ENCODE data around the gene PHLDA1. TPM values are rescaled to one million over a fixed set of nuclear protein-coding genes. Genes with fewer than 3 reads are reported as not detected.

Gene PHLDA1
- total and polyA plus RNA-seq, 11 donors = 3.0 to 44.4 (median 5.5) TPM

DNA sequence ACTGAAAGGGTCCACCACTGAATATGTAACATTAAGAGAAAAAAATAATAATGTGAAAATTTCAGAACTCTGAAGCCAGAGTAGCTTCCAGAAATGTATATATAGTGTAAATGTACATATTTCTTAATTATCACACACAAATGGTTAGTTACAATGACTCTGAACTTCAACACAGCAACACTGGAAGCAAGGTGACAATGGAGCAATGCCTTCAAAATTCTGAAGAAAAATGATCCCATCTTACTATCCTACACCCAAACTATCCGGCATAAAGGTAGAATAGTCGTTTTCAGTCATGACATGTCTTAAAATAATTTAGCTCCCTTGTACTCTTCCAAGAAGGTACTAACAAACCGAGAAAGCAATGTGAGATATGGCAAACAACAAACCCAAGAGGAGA, 41.0 kb upstream of the PHLDA1 start:
- ATAC-seq = no peak
- WGBS, 4 donors = 70 to 78% (median 74%) methylated on average over 3 of the region's 3 CpGs
- Histone ChIP-seq H3K4me3 (no peak overlapping the region), H3K9me3 (no peaks in the 10 kb centered on the region), H3K4me1 (peaks cover 0 to 58% (median 22%) of the 10 kb centered on the region in 12 donors), H3K27me3 (no peaks in the 10 kb centered on the region), H3K27ac (no peak overlapping the region), H3K36me3 (peaks cover 0 to 36% (median 10%) of the 10 kb centered on the region in 9 donors)
- intact Hi-C loops (cut with DNase I) = loop anchor here in 1 of 10 donors (10.0 kb wide), 1 partner anchor 382 kb away; no protein-coding TSS in a partner anchor
- TF ChIP-seq, protein P1, sequence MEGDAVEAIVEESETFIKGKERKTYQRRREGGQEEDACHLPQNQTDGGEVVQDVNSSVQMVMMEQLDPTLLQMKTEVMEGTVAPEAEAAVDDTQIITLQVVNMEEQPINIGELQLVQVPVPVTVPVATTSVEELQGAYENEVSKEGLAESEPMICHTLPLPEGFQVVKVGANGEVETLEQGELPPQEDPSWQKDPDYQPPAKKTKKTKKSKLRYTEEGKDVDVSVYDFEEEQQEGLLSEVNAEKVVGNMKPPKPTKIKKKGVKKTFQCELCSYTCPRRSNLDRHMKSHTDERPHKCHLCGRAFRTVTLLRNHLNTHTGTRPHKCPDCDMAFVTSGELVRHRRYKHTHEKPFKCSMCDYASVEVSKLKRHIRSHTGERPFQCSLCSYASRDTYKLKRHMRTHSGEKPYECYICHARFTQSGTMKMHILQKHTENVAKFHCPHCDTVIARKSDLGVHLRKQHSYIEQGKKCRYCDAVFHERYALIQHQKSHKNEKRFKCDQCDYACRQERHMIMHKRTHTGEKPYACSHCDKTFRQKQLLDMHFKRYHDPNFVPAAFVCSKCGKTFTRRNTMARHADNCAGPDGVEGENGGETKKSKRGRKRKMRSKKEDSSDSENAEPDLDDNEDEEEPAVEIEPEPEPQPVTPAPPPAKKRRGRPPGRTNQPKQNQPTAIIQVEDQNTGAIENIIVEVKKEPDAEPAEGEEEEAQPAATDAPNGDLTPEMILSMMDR (IDR thresholded peaks at IDR 0.05) = no peak
- TF ChIP-seq POLR2A (IDR thresholded peaks at IDR 0.05) = no peak
- no peak for DNase-seq

DNA sequence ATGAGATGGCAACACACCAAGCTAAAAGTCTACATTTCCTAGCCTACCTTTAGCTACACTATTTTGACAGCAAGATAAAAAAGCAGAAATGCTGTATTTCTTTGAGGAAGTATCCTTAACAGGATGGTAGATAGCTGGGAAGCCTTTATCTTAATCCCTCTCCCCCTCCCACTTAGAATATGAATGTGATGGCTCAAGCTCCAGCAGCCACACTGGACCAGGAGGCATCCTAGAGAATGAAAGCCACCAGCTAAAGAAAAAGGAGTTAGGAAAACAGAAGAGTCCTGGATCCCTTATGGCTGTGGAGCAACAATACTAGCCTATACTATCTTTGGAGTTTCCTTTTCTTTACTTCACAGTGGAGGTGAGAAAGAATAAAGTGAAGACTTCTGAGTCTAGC, 37.8 kb upstream of the PHLDA1 start:
- ATAC-seq = no peak
- H3K36me3 ChIP-seq = peaks cover 0 to 66% (median 30%) of the 10 kb centered on the region in 9 donors
- intact Hi-C loops (cut with DNase I) = loop anchor here in 2 of 10 donors (10.0 kb wide), 2 partner anchors 375 to 515 kb away; no protein-coding TSS in a partner anchor

DNA sequence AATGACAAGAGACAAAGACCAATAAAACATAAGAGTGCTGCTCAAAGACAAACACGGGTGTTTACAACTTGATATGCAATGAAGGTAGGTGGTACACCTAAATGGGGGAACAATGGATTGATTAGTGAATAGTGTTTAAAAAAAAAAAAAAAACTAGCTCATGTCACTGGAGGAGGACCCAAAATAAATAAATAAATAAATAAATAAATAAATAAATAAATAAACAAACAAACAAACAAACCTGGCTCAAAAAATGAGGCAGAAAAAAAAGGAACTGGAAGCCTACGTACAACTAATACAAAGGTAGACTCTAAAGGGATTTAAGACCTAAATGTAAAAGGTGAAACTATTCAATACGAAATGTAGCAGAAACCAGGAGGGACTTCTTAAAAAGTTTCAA, 34.3 kb upstream of the PHLDA1 start:
- ATAC-seq (no peak), DNase-seq (no peak)
- Histone ChIP-seq H3K4me3 (no peak overlapping the region), H3K36me3 (peaks cover 0 to 76% (median 53%) of the 10 kb centered on the region in 9 donors), H3K9me3 (peaks cover 0 to 33% (median 12%) of the 10 kb centered on the region in 12 donors), H3K4me1 (peaks cover 0 to 16% (median 2%) of the 10 kb centered on the region in 12 donors), H3K27ac (no peak overlapping the region), H3K27me3 (no peaks in the 10 kb centered on the region)
- intact Hi-C loops (cut with DNase I) = loop anchor here in 2 of 10 donors (10.0 kb wide), 2 partner anchors 379 to 519 kb away; no protein-coding TSS in a partner anchor
- WGBS, 4 donors = 97 to 100% (median 99%) methylated on average over 3 of the region's 3 CpGs
- no peak for TF ChIP-seq POLR2A (IDR thresholded peaks at IDR 0.05)
- TF ChIP-seq, protein P1 (IDR thresholded peaks at IDR 0.05) = no peak

More for the DNA sequence above, 37.8 kb upstream of the PHLDA1 start:
- Histone ChIP-seq H3K9me3 (peaks cover 0 to 24% (median 10%) of the 10 kb centered on the region in 12 donors), H3K4me3 (no peak overlapping the region), H3K4me1 (peaks cover 0 to 42% (median 16%) of the 10 kb centered on the region in 12 donors), H3K27ac (no peak overlapping the region), H3K27me3 (no peaks in the 10 kb centered on the region)
- DNase-seq = no peak
- TF ChIP-seq POLR2A (IDR thresholded peaks at IDR 0.05) = no peak
- TF ChIP-seq, protein P1 (IDR thresholded peaks at IDR 0.05) = no peak

DNA sequence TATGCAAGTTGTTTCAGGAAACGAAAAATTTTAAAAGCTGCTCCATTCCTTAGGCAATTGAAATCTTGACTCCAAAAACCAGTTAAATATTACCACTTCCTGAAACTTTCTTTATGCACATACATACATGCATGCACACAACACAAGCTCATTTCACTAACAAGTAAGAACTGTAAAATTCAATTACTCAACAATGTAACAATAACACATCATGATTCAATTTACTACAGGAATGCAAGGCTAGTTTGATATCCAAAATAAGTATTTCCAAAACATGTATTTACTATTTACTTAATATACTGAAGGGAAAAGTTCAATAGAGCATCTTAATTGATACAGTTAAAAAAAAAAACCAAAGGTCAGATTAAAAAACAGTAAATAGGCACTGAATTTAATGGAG, 33.3 kb upstream of the PHLDA1 start:
- H3K4me3 ChIP-seq = no peak overlapping the region
- no peaks in the 10 kb centered on the region for H3K27me3 ChIP-seq
- WGBS, 4 donors = 93 to 100% (median 96%) methylated on average over 1 of the region's 1 CpG
- ATAC-seq (no peak), DNase-seq (no peak)
- H3K4me1 ChIP-seq = peaks cover 0 to 14% (median 2%) of the 10 kb centered on the region in 12 donors
- TF ChIP-seq POLR2A (IDR thresholded peaks at IDR 0.05) = no peak
- TF ChIP-seq, protein P1 (IDR thresholded peaks at IDR 0.05) = no peak
- intact Hi-C loops (cut with DNase I) = loop anchor here in 2 of 10 donors (10.0 kb wide), 2 partner anchors 380 to 520 kb away; no protein-coding TSS in a partner anchor
- peaks cover 0 to 81% (median 59%) of the 10 kb centered on the region in 9 donors for H3K36me3 ChIP-seq
- H3K9me3 ChIP-seq = peaks cover 0 to 33% (median 12%) of the 10 kb centered on the region in 12 donors
- no peak overlapping the region for H3K27ac ChIP-seq
